ENCODE results near the gene CNTNAP5.

CNTNAP5 gene

GRCh38 chr2:124867247-124867646 is 842.2 kb downstream of the CNTNAP5 start:
- TF ChIP-seq CTCF (IDR thresholded peaks at IDR 0.05), result no peak
- Histone ChIP-seq H3K27ac (no peak overlapping the region), H3K4me1 (no peaks in the 10 kb centered on the region), H3K27me3 (no peaks in the 10 kb centered on the region), H3K9me3 (no peaks in the 10 kb centered on the region), H3K4me3 (no peak overlapping the region), H3K36me3 (no peaks in the 10 kb centered on the region)
- no peak for DNase-seq
- intact Hi-C loops (cut with DNase I; ENCODE audit: low total_unique reads), result no loop called here

- no peak for TF ChIP-seq CTCF (IDR thresholded peaks at IDR 0.05)
- H3K36me3 ChIP-seq, result no peaks in the 10 kb centered on the region
- H3K4me1 ChIP-seq, result no peaks in the 10 kb centered on the region
- intact Hi-C loops (cut with DNase I; ENCODE audit: low total_unique reads), result no loop called here
- H3K9me3 ChIP-seq, result no peaks in the 10 kb centered on the region
- H3K27me3 ChIP-seq, result no peaks in the 10 kb centered on the region
- H3K27ac ChIP-seq, result no peak overlapping the region
- DNase-seq, result no peak
- no peak overlapping the region for H3K4me3 ChIP-seq
Observed at GRCh38 chr2:124874219-124874618, 849.1 kb downstream of the CNTNAP5 start.

GRCh38 chr2:124874676-124875075 is 849.6 kb downstream of the CNTNAP5 start:
- TF ChIP-seq CTCF (IDR thresholded peaks at IDR 0.05), result no peak
- Histone ChIP-seq H3K4me1 (no peaks in the 10 kb centered on the region), H3K9me3 (no peaks in the 10 kb centered on the region), H3K4me3 (no peak overlapping the region), H3K27me3 (no peaks in the 10 kb centered on the region), H3K36me3 (no peaks in the 10 kb centered on the region), H3K27ac (no peak overlapping the region)
- no peak for DNase-seq
- intact Hi-C loops (cut with DNase I; ENCODE audit: low total_unique reads), result no loop called here

- intact Hi-C loops (cut with DNase I; ENCODE audit: low total_unique reads), result no loop called here
- Histone ChIP-seq H3K27ac (no peak overlapping the region), H3K36me3 (no peaks in the 10 kb centered on the region), H3K4me1 (no peaks in the 10 kb centered on the region), H3K4me3 (no peak overlapping the region), H3K9me3 (no peaks in the 10 kb centered on the region), H3K27me3 (no peaks in the 10 kb centered on the region)
- DNase-seq, result no peak
- no peak for TF ChIP-seq CTCF (IDR thresholded peaks at IDR 0.05)
Observed at GRCh38 chr2:124875627-124876244, 850.6 kb downstream of the CNTNAP5 start.

GRCh38 chr2:124877141-124877577 is 852.1 kb downstream of the CNTNAP5 start:
- no peak for DNase-seq
- no peaks in the 10 kb centered on the region for H3K4me1 ChIP-seq
- intact Hi-C loops (cut with DNase I; ENCODE audit: low total_unique reads), result no loop called here
- H3K36me3 ChIP-seq, result no peaks in the 10 kb centered on the region
- no peak overlapping the region for H3K27ac ChIP-seq
- no peaks in the 10 kb centered on the region for H3K9me3 ChIP-seq
- no peak for TF ChIP-seq CTCF (IDR thresholded peaks at IDR 0.05)
- no peaks in the 10 kb centered on the region for H3K27me3 ChIP-seq
- H3K4me3 ChIP-seq, result no peak overlapping the region

GRCh38 chr2:124879640-124880039 is 854.6 kb downstream of the CNTNAP5 start:
- H3K9me3 ChIP-seq, result no peaks in the 10 kb centered on the region
- H3K36me3 ChIP-seq, result no peaks in the 10 kb centered on the region
- H3K4me3 ChIP-seq, result no peak overlapping the region
- intact Hi-C loops (cut with DNase I; ENCODE audit: low total_unique reads), result no loop called here
- DNase-seq, result no peak
- TF ChIP-seq CTCF (IDR thresholded peaks at IDR 0.05), result no peak
- H3K4me1 ChIP-seq, result no peaks in the 10 kb centered on the region
- H3K27me3 ChIP-seq, result no peaks in the 10 kb centered on the region
- H3K27ac ChIP-seq, result no peak overlapping the region

Measured in tibial artery (tissue), 4 donors.